T-helper 2 cell (primary cell): ENCODE results near the gene SERPINA12.
"Not testable (repeated sequence)": the region's sequence is repeated elsewhere in the genome, so short reads cannot be mapped to it uniquely, and the experiment has no call there.

Experiments
- DNase-seq, 5 experiments: peaks; one replicate each; pipeline versions ENCODE4 v3.0.0 to v3.0.0-alpha.2; 2012 to 2022

SERPINA12 gene

GRCh38 chr14:94489336-94489735, 19.9 kb downstream of the SERPINA12 start:
- no peak for DNase-seq

GRCh38 chr14:94486883-94487282, 22.4 kb downstream of the SERPINA12 start:
- no peak for DNase-seq

GRCh38 chr14:94485944-94486841, 23.1 kb downstream of the SERPINA12 start:
- peak in 4 of 5 experiments; percentile 14 to 28 (median 18) for DNase-seq

- no peak for DNase-seq
These were observed 24.8 kb downstream of the SERPINA12 start for GRCh38 chr14:94484481-94484880.

GRCh38 chr14:94483729-94484275, 25.5 kb downstream of the SERPINA12 start:
- DNase-seq = no peak

- DNase-seq = no peak
These were observed 26.2 kb downstream of the SERPINA12 start for GRCh38 chr14:94483071-94483451.

- DNase-seq = not testable (repeated sequence)
These were observed 26.9 kb downstream of the SERPINA12 start for GRCh38 chr14:94482132-94483070.

- no peak for DNase-seq
These were observed 27.7 kb downstream of the SERPINA12 start for GRCh38 chr14:94481468-94482131.

- no peak for DNase-seq
These were observed 28.5 kb downstream of the SERPINA12 start for GRCh38 chr14:94480809-94481208.

- no peak for DNase-seq
These were observed 30.8 kb downstream of the SERPINA12 start for GRCh38 chr14:94478420-94478819.

GRCh38 chr14:94476023-94476422, 33.2 kb downstream of the SERPINA12 start, which contains the start of gene SERPINA9:
Gene SERPINA9 (minus strand): TSS chr14:94476197. CDS start chr14:94469840, 6,357 bp downstream.
- no peak for DNase-seq

GRCh38 chr14:94474581-94475031, 34.7 kb downstream of the SERPINA12 start:
- DNase-seq = no peak

- DNase-seq = no peak
These were observed 35.4 kb downstream of the SERPINA12 start for GRCh38 chr14:94473666-94474410.

GRCh38 chr14:94472842-94473241, 36.4 kb downstream of the SERPINA12 start:
- DNase-seq = no peak

- no peak for DNase-seq
These were observed 38.2 kb downstream of the SERPINA12 start for GRCh38 chr14:94471045-94471444.

GRCh38 chr14:94470311-94470710, 39.0 kb downstream of the SERPINA12 start:
- no peak for DNase-seq

GRCh38 chr14:94469261-94469660, 40.0 kb downstream of the SERPINA12 start:
- DNase-seq = no peak

- DNase-seq = no peak
These were observed 41.3 kb downstream of the SERPINA12 start for GRCh38 chr14:94467728-94468520.

- no peak for DNase-seq
These were observed 42.4 kb downstream of the SERPINA12 start for GRCh38 chr14:94466706-94467370.

- no peak for DNase-seq
These were observed 44.2 kb downstream of the SERPINA12 start for GRCh38 chr14:94465042-94465441.
